ENCODE data around the gene ZNF91.
"Not testable (repeated sequence)": the region's sequence is repeated elsewhere in the genome, so short reads cannot be mapped to it uniquely, and the experiment has no call there.

ZNF91 gene

DNA sequence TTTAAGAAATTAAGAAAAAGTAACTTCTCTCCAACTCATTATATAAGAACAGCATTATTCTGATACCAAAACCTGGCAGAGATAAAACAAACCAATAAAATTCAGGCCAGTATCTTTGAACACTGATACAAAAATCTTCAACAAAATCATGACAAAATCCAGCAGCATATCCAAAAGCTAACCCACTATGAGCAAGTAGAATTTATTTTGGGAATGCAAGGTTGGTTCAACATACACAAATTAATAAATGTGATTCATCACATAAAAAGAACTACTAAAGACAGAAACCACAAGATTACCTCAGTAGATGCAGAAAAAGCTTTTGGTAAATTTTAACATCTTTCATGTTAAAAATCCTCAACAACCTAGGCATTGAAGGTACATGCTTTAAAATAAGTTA lies 12.3 kb downstream of the ZNF91 start:
- DNase-seq = no peak
- Histone ChIP-seq H3K36me3 (replicated peaks) (peaks cover 31% of the 10 kb centered on the region), H3K27ac (no peak overlapping the region), H3K4me3 (ENCODE audit: low read depth, low read length) (no peak overlapping the region), H3K27me3 (replicated peaks) (no peaks in the 10 kb centered on the region)
- in situ Hi-C loops (cut with HindIII; ENCODE audit: low pct_ligation_motif_present, low sequenced_read_pairs) = no loop called here
- TF ChIP-seq, protein P1, sequence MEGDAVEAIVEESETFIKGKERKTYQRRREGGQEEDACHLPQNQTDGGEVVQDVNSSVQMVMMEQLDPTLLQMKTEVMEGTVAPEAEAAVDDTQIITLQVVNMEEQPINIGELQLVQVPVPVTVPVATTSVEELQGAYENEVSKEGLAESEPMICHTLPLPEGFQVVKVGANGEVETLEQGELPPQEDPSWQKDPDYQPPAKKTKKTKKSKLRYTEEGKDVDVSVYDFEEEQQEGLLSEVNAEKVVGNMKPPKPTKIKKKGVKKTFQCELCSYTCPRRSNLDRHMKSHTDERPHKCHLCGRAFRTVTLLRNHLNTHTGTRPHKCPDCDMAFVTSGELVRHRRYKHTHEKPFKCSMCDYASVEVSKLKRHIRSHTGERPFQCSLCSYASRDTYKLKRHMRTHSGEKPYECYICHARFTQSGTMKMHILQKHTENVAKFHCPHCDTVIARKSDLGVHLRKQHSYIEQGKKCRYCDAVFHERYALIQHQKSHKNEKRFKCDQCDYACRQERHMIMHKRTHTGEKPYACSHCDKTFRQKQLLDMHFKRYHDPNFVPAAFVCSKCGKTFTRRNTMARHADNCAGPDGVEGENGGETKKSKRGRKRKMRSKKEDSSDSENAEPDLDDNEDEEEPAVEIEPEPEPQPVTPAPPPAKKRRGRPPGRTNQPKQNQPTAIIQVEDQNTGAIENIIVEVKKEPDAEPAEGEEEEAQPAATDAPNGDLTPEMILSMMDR (IDR thresholded peaks at IDR 0.05; ENCODE audit: low read depth, low read length, missing control alignments) = no peak

DNA sequence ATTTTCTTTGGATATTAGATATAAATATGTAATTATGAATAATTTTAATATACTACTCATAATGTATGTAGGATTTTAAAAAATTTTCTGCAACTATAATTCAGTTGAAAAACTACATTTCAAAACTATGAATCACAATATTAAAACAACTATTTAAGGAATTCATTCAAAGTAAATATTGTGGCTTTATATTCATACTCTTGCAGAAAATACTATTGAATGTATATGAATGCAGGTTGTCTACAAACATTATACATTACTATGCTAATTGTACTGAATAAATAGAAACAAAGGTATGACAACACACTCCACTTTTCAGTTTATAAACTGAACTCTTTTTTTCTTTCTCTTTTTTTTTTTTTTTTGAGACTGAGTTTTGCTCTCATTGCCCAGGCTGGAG lies 14.2 kb downstream of the ZNF91 start:
- no peak for DNase-seq
- TF ChIP-seq, protein P1 (IDR thresholded peaks at IDR 0.05; ENCODE audit: low read depth, low read length, missing control alignments) = no peak
- Histone ChIP-seq H3K4me3 (ENCODE audit: low read depth, low read length) (no peak overlapping the region), H3K36me3 (replicated peaks) (peaks cover 31% of the 10 kb centered on the region), H3K27me3 (replicated peaks) (no peaks in the 10 kb centered on the region), H3K27ac (no peak overlapping the region)
- in situ Hi-C loops (cut with HindIII; ENCODE audit: low pct_ligation_motif_present, low sequenced_read_pairs) = no loop called here

DNA sequence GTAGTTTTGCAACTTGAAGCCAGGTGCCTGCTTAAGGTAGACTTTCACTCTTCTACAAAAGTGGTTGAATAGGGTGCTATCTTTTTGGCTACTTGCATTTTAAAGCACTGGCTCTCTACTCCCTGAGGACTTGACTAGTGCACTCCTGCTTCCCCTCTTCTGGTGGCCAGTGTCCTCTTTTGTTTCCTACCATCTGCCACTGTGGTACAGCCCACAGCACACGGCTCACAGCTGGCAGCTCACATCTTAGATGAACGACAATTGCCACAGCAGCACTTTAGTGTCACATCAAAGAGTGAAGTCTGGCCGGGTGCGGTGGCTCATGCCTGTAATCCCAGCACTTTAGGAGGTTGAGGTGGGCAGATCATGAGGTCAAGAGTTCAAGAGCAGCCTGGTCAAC lies 15.6 kb downstream of the ZNF91 start:
- in situ Hi-C loops (cut with HindIII; ENCODE audit: low pct_ligation_motif_present, low sequenced_read_pairs) = not testable (repeated sequence)

DNA sequence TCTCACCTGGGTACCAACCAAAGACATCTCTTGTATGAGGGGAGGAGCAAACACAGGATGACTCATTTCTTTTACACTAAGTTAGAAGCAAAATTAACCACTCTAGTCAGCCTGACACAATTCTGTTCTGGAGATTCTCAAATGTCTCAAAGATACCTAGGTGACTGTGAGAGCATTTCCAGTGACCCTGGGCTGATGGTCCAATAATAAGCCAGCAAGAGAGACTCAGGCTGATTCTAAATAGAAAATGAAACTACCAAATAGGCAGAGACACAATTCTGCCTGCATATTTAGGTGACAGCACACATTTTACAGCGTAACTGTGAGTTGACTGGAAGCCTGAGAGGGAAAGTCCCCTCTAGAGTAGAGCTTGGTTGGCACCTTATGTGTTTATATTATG lies 16.3 kb downstream of the ZNF91 start:
- Histone ChIP-seq H3K27me3 (replicated peaks) (no peaks in the 10 kb centered on the region), H3K4me3 (ENCODE audit: low read depth, low read length) (no peak overlapping the region), H3K36me3 (replicated peaks) (peaks cover 23% of the 10 kb centered on the region), H3K27ac (no peak overlapping the region)
- in situ Hi-C loops (cut with HindIII; ENCODE audit: low pct_ligation_motif_present, low sequenced_read_pairs) = no loop called here
- DNase-seq = no peak
- TF ChIP-seq, protein P1 (IDR thresholded peaks at IDR 0.05; ENCODE audit: low read depth, low read length, missing control alignments) = no peak

More for the DNA sequence above, 15.6 kb downstream of the ZNF91 start:
- H3K36me3 ChIP-seq (replicated peaks) = peaks cover 30% of the 10 kb centered on the region
- DNase-seq; H3K27ac ChIP-seq; H3K4me3 ChIP-seq (ENCODE audit: low read depth, low read length); H3K27me3 ChIP-seq (replicated peaks): not testable (repeated sequence)

DNA sequence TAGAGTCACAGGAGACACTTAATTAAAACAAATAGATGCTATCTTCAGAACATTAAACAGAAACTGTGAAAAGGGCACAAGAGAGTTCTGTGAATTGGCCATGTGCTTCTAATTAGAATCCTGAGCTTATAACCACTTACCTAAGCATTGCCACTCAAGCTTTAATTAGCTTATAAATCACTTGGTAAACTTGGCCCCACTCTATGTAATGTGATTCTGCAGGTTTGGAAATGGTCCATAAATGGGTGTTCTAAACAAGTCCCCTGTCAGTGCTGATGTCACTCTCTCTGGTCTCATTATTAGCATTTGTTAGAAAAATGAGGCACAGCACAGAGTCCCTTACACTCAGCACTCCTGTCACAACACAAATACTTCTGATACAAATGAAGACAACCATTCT lies 18.0 kb downstream of the ZNF91 start:
- Histone ChIP-seq H3K27me3 (replicated peaks) (no peaks in the 10 kb centered on the region), H3K27ac (no peak overlapping the region), H3K4me3 (ENCODE audit: low read depth, low read length) (no peak overlapping the region), H3K36me3 (replicated peaks) (peaks cover 26% of the 10 kb centered on the region)
- TF ChIP-seq, protein P1 (IDR thresholded peaks at IDR 0.05; ENCODE audit: low read depth, low read length, missing control alignments) = no peak
- in situ Hi-C loops (cut with HindIII; ENCODE audit: low pct_ligation_motif_present, low sequenced_read_pairs) = no loop called here
- no peak for DNase-seq

DNA sequence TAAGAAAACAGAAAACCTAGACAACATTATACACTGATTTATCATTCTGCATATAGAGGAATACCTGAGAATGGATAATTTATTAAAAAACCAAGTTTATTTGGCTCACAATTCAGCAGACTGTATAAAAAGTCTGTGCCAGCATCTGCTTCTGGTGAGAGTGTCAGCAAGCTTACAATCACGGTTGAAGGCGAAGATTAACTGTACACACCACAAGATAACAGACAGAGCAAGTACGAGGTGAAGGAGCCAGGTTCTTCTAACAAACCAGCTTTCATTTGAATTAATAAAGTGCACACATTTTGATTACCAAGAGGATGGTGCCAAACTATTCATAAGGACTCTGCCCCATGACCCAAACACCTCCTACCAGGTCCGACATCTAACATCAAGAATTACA lies 28.8 kb downstream of the ZNF91 start:
- in situ Hi-C loops (cut with HindIII; ENCODE audit: low pct_ligation_motif_present, low sequenced_read_pairs) = no loop called here
- Histone ChIP-seq H3K4me3 (ENCODE audit: low read depth, low read length) (no peak overlapping the region), H3K27ac (no peak overlapping the region), H3K36me3 (replicated peaks) (peaks cover 30% of the 10 kb centered on the region), H3K27me3 (replicated peaks) (no peaks in the 10 kb centered on the region)
- DNase-seq = no peak
- TF ChIP-seq, protein P1 (IDR thresholded peaks at IDR 0.05; ENCODE audit: low read depth, low read length, missing control alignments) = no peak

DNA sequence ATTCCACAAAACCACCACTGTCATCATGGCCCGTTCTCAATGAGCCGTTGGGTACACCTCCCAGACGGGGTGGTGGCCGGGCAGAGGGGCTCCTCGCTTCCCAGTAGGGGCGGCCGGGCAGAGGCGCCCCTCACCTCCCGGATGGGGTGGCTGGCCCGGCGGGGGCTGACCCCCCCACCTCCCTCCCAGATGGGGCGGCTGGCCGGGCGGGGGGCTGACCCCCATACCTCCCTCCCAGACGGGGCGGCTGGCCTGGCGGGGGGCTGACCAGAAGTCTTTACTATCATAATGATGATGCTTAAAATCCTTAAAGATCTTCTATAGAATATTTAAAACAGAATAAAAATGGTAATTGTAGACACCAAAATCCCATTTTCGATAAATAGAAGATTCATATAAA lies 29.2 kb downstream of the ZNF91 start:
- H3K4me3 ChIP-seq (ENCODE audit: low read depth, low read length); in situ Hi-C loops (cut with HindIII; ENCODE audit: low pct_ligation_motif_present, low sequenced_read_pairs); H3K27me3 ChIP-seq (replicated peaks); DNase-seq; H3K27ac ChIP-seq: not testable (repeated sequence)
- peaks cover 29% of the 10 kb centered on the region for H3K36me3 ChIP-seq (replicated peaks)
